OCI-LY3 (cell line): ENCODE measurements around the gene ZSWIM5.
"Not testable (repeated sequence)": the region's sequence is repeated elsewhere in the genome, so short reads cannot be mapped to it uniquely, and the experiment has no call there.

Experiments
- H2AFZ ChIP-seq: fragments of 200-600, 300-600 bp; shearing (Covaris generic); 2 replicates; pipeline ENCODE4 v1.6.0; 2014; ENCODE audit warnings: antibody characterized with exemption, low read depth, low read length
- H3K27ac ChIP-seq: fragments of 200-600, 300-600 bp; sonication (generic); 2 replicates; pipeline ENCODE4 v1.5.1; 2014; ENCODE audit warnings: mild to moderate bottlenecking, low read length, moderate library complexity, mixed read lengths
- H3K27me3 ChIP-seq: fragments of 200-600, 300-600 bp; sonication (generic); 2 replicates; pipeline ENCODE4 v1.6.1; 2014; ENCODE audit warnings: low read depth, low read length, mixed read lengths
- H3K36me3 ChIP-seq: fragments of 200-600, 300-600 bp; sonication (generic); replicated peaks from 2 replicates; pipeline ENCODE3; 2014; ENCODE audit warnings: low read depth, low read length, mixed read lengths
- H3K4me1 ChIP-seq: fragments of 300-600, 200-600 bp; sonication (generic); 2 replicates; pipeline ENCODE4 v1.6.1; 2014; ENCODE audit warnings: low read length, mixed read lengths
- H3K4me2 ChIP-seq: fragments of 200-600, 300-600 bp; sonication (generic); 2 replicates; pipeline ENCODE4 v1.6.1; 2014; ENCODE audit warnings: low read length, mixed read lengths
- H3K4me3 ChIP-seq: fragments of 300-600, 200-600 bp; sonication (generic); 2 replicates; pipeline ENCODE4 v1.5.1; 2014; ENCODE audit warnings: antibody characterized with exemption, mild to moderate bottlenecking, low read length, moderate library complexity
- H3K79me2 ChIP-seq: fragments of 300-600, 200-600 bp; shearing (Covaris generic); 2 replicates; pipeline ENCODE4 v1.6.1; 2014; ENCODE audit warnings: mild to moderate bottlenecking, low read length, mixed read lengths
- H3K9ac ChIP-seq: fragments of 300-600, 200-600 bp; shearing (Covaris generic); 2 replicates; pipeline ENCODE4 v1.6.0; 2014; ENCODE audit warnings: mild to moderate bottlenecking, low read length, moderate library complexity
- H3K9me3 ChIP-seq: fragments of 200-600, 300-600 bp; shearing (Covaris generic); 2 replicates; pipeline ENCODE4 v1.6.1; 2014; ENCODE audit warnings: low read length, mixed read lengths; ENCODE audit not compliant: insufficient read depth
- H4K20me1 ChIP-seq: fragments of 200-600, 300-600 bp; sonication (generic); 2 replicates; pipeline ENCODE4 v1.6.1; 2016; ENCODE audit warnings: low read length, mixed read lengths; ENCODE audit not compliant: insufficient read depth
- CTCF ChIP-seq: fragments of 200-600, 300-600 bp; sonication (generic); IDR thresholded peaks from 2 replicates; pipeline ENCODE4 v1.5.1; 2014; ENCODE audit warnings: antibody characterized with exemption, low read length, low read depth
- EZH2phosphoT487 ChIP-seq: fragments of 200-600 bp; shearing (Covaris generic); IDR thresholded peaks from 2 replicates; pipeline ENCODE4 v1.6.1; 2018; ENCODE audit warnings: antibody characterized with exemption, mixed run types, low read depth

The ZSWIM5 gene

GRCh38 chr1:45095450-45095849 is 111.0 kb downstream of the ZSWIM5 start:
- H3K27ac ChIP-seq: no peak overlapping the region
- no peak overlapping the region for H3K4me3 ChIP-seq
- no peaks in the 10 kb centered on the region for H3K27me3 ChIP-seq
- no peaks in the 10 kb centered on the region for H3K36me3 ChIP-seq
- TF ChIP-seq CTCF (no peak), EZH2phosphoT487 (no peak)
- no peaks in the 10 kb centered on the region for H3K4me1 ChIP-seq
- no peak overlapping the region for H2AFZ ChIP-seq
- no peaks in the 10 kb centered on the region for H4K20me1 ChIP-seq
- no peak overlapping the region for H3K9ac ChIP-seq
- no peaks in the 10 kb centered on the region for H3K9me3 ChIP-seq
- H3K4me2 ChIP-seq: no peak overlapping the region
- H3K79me2 ChIP-seq: no peaks in the 10 kb centered on the region

- not testable (repeated sequence) for H3K79me2 ChIP-seq, H3K9ac ChIP-seq, H3K36me3 ChIP-seq, H3K27ac ChIP-seq, H3K27me3 ChIP-seq, H3K4me3 ChIP-seq, H3K4me2 ChIP-seq, H2AFZ ChIP-seq, H4K20me1 ChIP-seq, H3K9me3 ChIP-seq, H3K4me1 ChIP-seq
Observed at GRCh38 chr1:45094371-45094770, 112.0 kb downstream of the ZSWIM5 start.

GRCh38 chr1:45093334-45093733 is 113.1 kb downstream of the ZSWIM5 start:
- H3K4me2 ChIP-seq: no peak overlapping the region
- H3K27me3 ChIP-seq: no peaks in the 10 kb centered on the region
- H4K20me1 ChIP-seq: no peaks in the 10 kb centered on the region
- no peaks in the 10 kb centered on the region for H3K9me3 ChIP-seq
- H3K4me1 ChIP-seq: no peaks in the 10 kb centered on the region
- H2AFZ ChIP-seq: no peak overlapping the region
- H3K79me2 ChIP-seq: no peaks in the 10 kb centered on the region
- no peaks in the 10 kb centered on the region for H3K36me3 ChIP-seq
- no peak overlapping the region for H3K9ac ChIP-seq
- no peak overlapping the region for H3K4me3 ChIP-seq
- TF ChIP-seq EZH2phosphoT487 (no peak), CTCF (no peak)
- no peak overlapping the region for H3K27ac ChIP-seq

- no peaks in the 10 kb centered on the region for H3K4me1 ChIP-seq
- no peak overlapping the region for H3K4me3 ChIP-seq
- H3K36me3 ChIP-seq: no peaks in the 10 kb centered on the region
- no peaks in the 10 kb centered on the region for H3K27me3 ChIP-seq
- no peak overlapping the region for H3K9ac ChIP-seq
- H2AFZ ChIP-seq: no peak overlapping the region
- no peak overlapping the region for H3K4me2 ChIP-seq
- no peaks in the 10 kb centered on the region for H4K20me1 ChIP-seq
- TF ChIP-seq CTCF: no peak
- TF ChIP-seq EZH2phosphoT487: no peak
- H3K79me2 ChIP-seq: no peaks in the 10 kb centered on the region
- H3K27ac ChIP-seq: no peak overlapping the region
- no peaks in the 10 kb centered on the region for H3K9me3 ChIP-seq
Observed at GRCh38 chr1:45089711-45090110, 116.7 kb downstream of the ZSWIM5 start.

GRCh38 chr1:45084562-45084961 is 121.8 kb downstream of the ZSWIM5 start:
- Histone ChIP-seq H3K27ac (no peak overlapping the region), H3K9ac (no peak overlapping the region), H4K20me1 (no peaks in the 10 kb centered on the region), H3K9me3 (no peaks in the 10 kb centered on the region), H3K36me3 (no peaks in the 10 kb centered on the region), H3K4me3 (no peak overlapping the region), H3K4me2 (no peak overlapping the region), H3K79me2 (no peaks in the 10 kb centered on the region), H3K27me3 (no peaks in the 10 kb centered on the region), H3K4me1 (no peaks in the 10 kb centered on the region), H2AFZ (no peak overlapping the region)
- TF ChIP-seq EZH2phosphoT487 (no peak), CTCF (no peak)
